Pancreas (tissue), 10 donors: Measurements from ENCODE around the gene SPRYD4. TPM values are rescaled to one million over a fixed set of nuclear protein-coding genes. Genes with fewer than 3 reads are reported as not detected.
"Not testable (repeated sequence)": the region's sequence is repeated elsewhere in the genome, so short reads cannot be mapped to it uniquely, and the experiment has no call there.

Source experiments
- ATAC-seq, 4 donors: fragments of 200-7000 bp; cut with Tn5 transposase; one replicate each; pipeline versions ENCODE4 v1.8.0 to v1.9.1; 2020; ENCODE audit warnings: mild to moderate bottlenecking in 4 of 4, moderate library complexity in 4 of 4
- DNase-seq, 6 donors: peaks; one replicate each; pipeline ENCODE4 v3.0.0-alpha.2; 2020
- FAIRE-seq: peaks from 2 replicates; lab custom pipeline; 2012; peaks lifted over from hg19 to GRCh38; lab: Jason Lieb, UNC
- H3K27ac ChIP-seq, 4 donors: fragments of 200-600 bp; sonication (generic); 1 replicate in 3 of 4; 2 replicates in 1 of 4; pipeline versions ENCODE4 v1.5.0 to v1.8.0; 2020
- H3K27me3 ChIP-seq, 4 donors: fragments of 200-600 bp; one replicate each; pipeline ENCODE4 v1.8.0; 2021
- H3K36me3 ChIP-seq, 3 donors: fragments of 200-600 bp; sonication (generic) in 1 of 3; one replicate each; pipeline versions ENCODE4 v1.5.0 to v1.8.0; 2020 to 2021
- H3K4me1 ChIP-seq, 3 donors: fragments of 200-600 bp; one replicate each; pipeline ENCODE4 v1.8.0; 2021
- H3K4me3 ChIP-seq, 4 donors: fragments of 200-600 bp; sonication (generic) in 2 of 4; one replicate each; pipeline versions ENCODE4 v1.5.0 to v1.8.0; 2020 to 2021
- H3K9me3 ChIP-seq, 4 donors: fragments of 200-600 bp; one replicate each; pipeline ENCODE4 v1.8.0; 2021
- WGBS, 2 donors: extraction: QIAGEN DNeasy Blood & Tissue Kit; methylation state at CpG; one replicate each; pipeline ENCODE4 v1.1.7; 2013; 5-methylcytosine and 5-hydroxymethylcytosine counted together
- intact Hi-C, 3 donors: fragments of 100-400 bp; cut with DNase I; formaldehyde crosslinking; loops; one replicate each; pipeline versions ENCODE4 v1.11.1 to v1.14.2; 2022
- polyA plus RNA-seq, 2 donors: library from polyadenylated mRNA; stranded (reverse); fragments of 200-250 nt; gene quantifications; one replicate each; pipeline ENCODE4 v1.2.3, GENCODE V29; 2013
- total RNA-seq, 6 donors: library from RNA; stranded (reverse); fragmentation: NEBNext Ultra II Directional in 4 of 6; extraction: Animal tissue kit (Norgen Biotek cat#: 25700) in 4 of 6; gene quantifications; one replicate each; pipeline versions ENCODE4 v1.2.1 to v1.2.4, GENCODE V29; 2021 to 2023
- TF ChIP-seq, protein P1 (sequence below), 4 donors: fragments of 200-600 bp; sonication (generic) in 3 of 4; IDR thresholded peaks; one replicate each; pipeline versions ENCODE4 v1.5.0 to v1.8.0; 2021; ENCODE audit warnings: antibody characterized with exemption in 4 of 4
- donor health status: healthy with polysubstance abuse.
- donor health status: DM: no; HTN: no; CAD: no; lungs with moderate emphysema.
- donor health status: DM: no; HTN: no; CAD: no.
- donor health status: control.
- donor health status: control.
- donor health status: Bipolar disorder and iron deficiency.
- donor health status: DM: yes; HTN: yes; CAD: no.
- donor health status: DM: no; HTN: no; CAD: no.
- donor health status: DM: no; HTN: no; CAD: no.
- donor health status: DM: yes; HTN: yes; CAD: no.

SPRYD4 gene
- total and polyA plus RNA-seq, 8 donors, result 1.5 to 2.9 (median 2.0) TPM

DNA sequence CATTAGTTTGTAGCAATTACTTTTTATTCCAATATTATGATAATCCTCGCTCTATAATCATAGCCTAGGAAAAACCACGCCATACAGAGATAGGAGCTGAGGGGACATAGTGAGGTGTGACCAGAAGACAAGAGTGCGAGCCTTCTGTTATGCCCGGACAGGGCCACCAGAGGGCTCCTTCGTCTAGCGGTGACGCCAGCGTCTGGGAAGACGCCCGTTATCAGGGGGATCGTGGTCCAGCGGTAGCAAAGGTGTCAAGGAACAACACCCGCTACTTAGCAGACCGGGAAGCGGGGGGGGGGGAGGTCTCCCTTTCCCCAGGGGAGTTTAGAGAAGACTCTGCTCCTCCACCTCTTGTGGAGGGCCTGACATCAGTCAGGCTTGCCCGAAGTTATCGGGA lies 28.3 kb downstream of the SPRYD4 start:
- FAIRE-seq, intact Hi-C loops, H3K36me3 ChIP-seq, H3K9me3 ChIP-seq, H3K27ac ChIP-seq, H3K4me3 ChIP-seq, H3K27me3 ChIP-seq, H3K4me1 ChIP-seq, ATAC-seq: not testable (repeated sequence)
- TF ChIP-seq, protein P1, sequence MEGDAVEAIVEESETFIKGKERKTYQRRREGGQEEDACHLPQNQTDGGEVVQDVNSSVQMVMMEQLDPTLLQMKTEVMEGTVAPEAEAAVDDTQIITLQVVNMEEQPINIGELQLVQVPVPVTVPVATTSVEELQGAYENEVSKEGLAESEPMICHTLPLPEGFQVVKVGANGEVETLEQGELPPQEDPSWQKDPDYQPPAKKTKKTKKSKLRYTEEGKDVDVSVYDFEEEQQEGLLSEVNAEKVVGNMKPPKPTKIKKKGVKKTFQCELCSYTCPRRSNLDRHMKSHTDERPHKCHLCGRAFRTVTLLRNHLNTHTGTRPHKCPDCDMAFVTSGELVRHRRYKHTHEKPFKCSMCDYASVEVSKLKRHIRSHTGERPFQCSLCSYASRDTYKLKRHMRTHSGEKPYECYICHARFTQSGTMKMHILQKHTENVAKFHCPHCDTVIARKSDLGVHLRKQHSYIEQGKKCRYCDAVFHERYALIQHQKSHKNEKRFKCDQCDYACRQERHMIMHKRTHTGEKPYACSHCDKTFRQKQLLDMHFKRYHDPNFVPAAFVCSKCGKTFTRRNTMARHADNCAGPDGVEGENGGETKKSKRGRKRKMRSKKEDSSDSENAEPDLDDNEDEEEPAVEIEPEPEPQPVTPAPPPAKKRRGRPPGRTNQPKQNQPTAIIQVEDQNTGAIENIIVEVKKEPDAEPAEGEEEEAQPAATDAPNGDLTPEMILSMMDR (IDR thresholded peaks at IDR 0.05), result peak in 3 of 4 donors; percentile 15 to 24 (median 18)
- 12 to 17% methylated on average over 13 to 17 of the region's 17 CpGs for WGBS, 2 donors
- peak; percentile 36 to 84 (median 58) for DNase-seq

DNA sequence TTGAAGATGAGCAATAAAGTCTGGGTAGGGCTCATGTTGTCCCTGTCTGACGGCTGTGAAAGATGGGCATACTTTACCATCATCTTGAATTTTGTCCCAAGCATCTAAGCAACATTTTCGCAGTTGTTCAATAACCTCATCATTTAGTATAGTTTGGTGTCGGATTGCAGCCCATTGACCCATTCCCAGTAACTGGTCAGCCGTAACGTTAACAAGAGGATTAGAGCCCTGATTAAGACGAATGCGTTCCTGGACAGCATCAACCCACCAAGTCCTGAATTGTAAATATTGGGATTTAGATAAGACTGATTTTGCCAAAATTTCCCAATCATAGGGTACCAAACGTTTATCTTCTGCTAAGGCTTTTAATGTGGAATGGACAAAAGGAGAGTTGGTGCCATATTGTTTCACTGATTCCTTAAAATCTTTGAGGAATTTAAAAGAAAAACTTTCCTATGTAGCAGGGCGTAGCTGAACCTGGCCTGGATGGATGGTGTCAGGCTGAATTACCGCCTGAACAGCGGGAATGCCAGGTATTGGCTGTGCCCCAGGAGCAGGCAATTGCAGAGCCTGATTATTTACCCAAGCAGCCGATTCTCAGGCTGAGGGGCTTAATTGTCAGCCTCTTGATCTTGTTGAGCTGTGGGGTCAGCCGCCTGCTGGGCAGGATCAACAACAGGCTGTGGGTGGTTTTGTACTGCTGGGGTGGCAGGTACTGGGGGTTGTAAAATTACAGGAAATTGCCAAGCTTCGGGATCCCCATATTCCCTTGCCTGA lies 29.9 kb downstream of the SPRYD4 start:
- 67 to 71% methylated on average over 14 of the region's 14 CpGs for WGBS, 2 donors
- H3K36me3 ChIP-seq, H3K4me1 ChIP-seq, DNase-seq, intact Hi-C loops, FAIRE-seq, ATAC-seq, H3K27me3 ChIP-seq, H3K27ac ChIP-seq, H3K4me3 ChIP-seq, H3K9me3 ChIP-seq: not testable (repeated sequence)

DNA sequence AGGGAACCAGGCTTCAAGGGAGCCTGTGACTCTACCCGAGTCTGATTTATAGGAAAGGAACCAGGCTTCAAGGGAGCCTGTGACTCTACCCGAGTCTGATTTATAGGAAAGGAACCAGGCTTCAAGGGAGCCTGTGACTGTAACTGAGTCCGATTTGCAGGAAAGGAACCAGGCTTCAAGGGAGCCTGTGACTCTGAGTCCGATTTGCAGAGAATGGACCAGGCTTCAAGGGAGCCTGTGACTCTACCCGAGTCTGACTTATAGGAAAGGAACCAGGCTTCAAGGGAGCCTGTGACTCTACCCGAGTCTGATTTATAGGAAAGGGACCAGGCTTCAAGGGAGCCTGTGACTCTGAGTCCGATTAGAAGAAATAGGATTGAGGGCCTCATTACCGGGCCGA lies 31.1 kb downstream of the SPRYD4 start:
- FAIRE-seq, H3K36me3 ChIP-seq, H3K27ac ChIP-seq, intact Hi-C loops, DNase-seq, H3K9me3 ChIP-seq, H3K4me1 ChIP-seq, H3K4me3 ChIP-seq, ATAC-seq, H3K27me3 ChIP-seq: not testable (repeated sequence)
- WGBS, 2 donors, result 78 to 82% methylated on average over 9 of the region's 9 CpGs

DNA sequence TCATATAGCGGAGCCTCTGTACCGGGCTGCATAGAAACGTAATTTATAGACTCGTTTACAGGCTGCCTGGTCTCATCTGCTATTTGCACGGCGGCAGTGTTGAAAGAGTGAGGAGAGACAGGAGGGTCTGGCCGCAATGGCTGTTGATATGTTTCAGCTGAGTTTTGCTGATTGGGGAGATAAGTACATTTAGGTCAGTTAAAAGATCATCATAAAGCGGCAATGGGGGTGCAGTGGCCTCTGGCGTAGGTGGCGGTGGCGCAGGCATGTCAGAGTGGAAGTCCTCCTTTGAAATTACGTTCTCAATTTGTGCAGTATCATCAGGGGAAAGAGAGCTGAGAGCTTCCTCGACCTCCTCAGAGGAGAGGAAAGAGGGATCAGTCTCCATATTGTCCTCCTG lies 31.5 kb downstream of the SPRYD4 start:
- H3K27ac ChIP-seq, FAIRE-seq, H3K9me3 ChIP-seq, H3K4me3 ChIP-seq, DNase-seq, H3K27me3 ChIP-seq, intact Hi-C loops, ATAC-seq, H3K36me3 ChIP-seq, H3K4me1 ChIP-seq: not testable (repeated sequence)
- 85% methylated on average over 13 of the region's 13 CpGs for WGBS, 2 donors

DNA sequence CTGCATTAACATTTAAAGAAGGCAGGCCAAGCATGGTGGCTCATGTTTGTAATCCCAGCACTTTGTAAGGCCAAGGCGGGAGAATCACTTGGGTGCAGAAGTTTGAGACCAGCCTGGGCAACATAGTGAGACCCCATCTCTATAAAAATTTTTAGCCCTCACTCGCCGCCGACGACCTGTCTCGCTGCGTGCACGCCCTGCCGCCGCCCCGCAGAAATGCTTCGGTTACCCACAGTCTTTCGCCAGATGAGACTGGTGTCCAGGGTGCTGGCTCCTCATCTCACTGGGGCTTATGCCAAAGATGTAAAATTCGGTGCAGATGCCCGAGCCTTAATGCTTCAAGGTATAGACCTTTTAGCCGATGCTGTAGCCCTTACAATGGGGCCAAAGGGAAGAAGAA lies 42.4 kb downstream of the SPRYD4 start:
- FAIRE-seq, result no peak
- intact Hi-C loops, result no loop called here

DNA sequence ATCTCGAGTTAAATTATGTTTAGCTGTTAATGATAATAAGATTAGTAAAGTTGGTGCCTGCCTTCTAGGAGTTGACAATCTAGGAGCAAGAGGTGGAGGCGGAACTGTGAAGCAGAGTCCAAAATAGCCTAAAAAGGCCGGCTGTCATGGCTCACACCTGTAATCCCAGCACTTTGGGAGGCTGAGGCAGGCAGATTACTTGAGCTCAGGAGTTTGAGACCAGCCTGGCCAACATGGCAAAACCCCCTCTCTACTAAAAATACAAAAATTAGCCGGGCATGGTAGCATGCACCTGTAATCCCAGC lies 45.6 kb downstream of the SPRYD4 start:
- H3K27ac ChIP-seq, H3K27me3 ChIP-seq, intact Hi-C loops, H3K36me3 ChIP-seq, FAIRE-seq, DNase-seq, H3K4me1 ChIP-seq, H3K9me3 ChIP-seq, H3K4me3 ChIP-seq: not testable (repeated sequence)
- ATAC-seq, result peak in 2 of 4 donors; percentile 18 to 44
- WGBS, 2 donors, result 51 to 55% methylated on average over 4 of the region's 4 CpGs

More for the DNA sequence above, 42.4 kb downstream of the SPRYD4 start:
- DNase-seq (no peak), ATAC-seq (no peak)
- TF ChIP-seq, protein P1 (IDR thresholded peaks at IDR 0.05), result no peak
- 82 to 86% methylated on average over 16 of the region's 16 CpGs for WGBS, 2 donors
- Histone ChIP-seq H3K36me3 (no peaks in the 10 kb centered on the region), H3K27me3 (no peaks in the 10 kb centered on the region), H3K9me3 (no peaks in the 10 kb centered on the region), H3K27ac (no peak overlapping the region), H3K4me1 (no peaks in the 10 kb centered on the region), H3K4me3 (no peak overlapping the region)

DNA sequence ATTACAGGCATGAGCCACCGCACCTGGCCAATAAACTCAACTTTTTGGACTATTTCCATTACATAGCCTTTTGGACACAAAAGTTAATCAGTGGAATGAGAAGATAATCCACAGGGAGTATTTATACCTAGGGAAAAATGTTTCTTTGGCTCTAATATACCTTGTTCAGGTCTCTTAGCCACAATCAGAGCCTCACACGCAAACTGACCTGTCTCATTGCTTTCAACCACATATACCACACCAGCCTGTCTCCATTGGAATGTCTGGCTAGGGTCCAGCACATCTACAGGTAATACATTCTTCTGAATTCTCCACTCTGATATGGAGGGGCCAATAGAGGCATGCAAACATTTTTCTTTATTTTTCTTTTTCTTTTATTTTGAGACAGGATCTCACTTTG lies 49.5 kb downstream of the SPRYD4 start:
- H3K36me3 ChIP-seq, result no peaks in the 10 kb centered on the region
- intact Hi-C loops, result loop anchor here in 2 of 3 donors (2.0 to 5.0 kb wide), 2 partner anchors 53 to 54 kb away; no protein-coding TSS in a partner anchor
- TF ChIP-seq, protein P1 (IDR thresholded peaks at IDR 0.05), result no peak
- no peak overlapping the region for H3K4me3 ChIP-seq
- DNase-seq (no peak), FAIRE-seq (no peak), ATAC-seq (no peak)
- peaks cover 0 to 5% (median 0%) of the 10 kb centered on the region in 3 donors for H3K4me1 ChIP-seq
- no peaks in the 10 kb centered on the region for H3K27me3 ChIP-seq
- H3K27ac ChIP-seq, result no peak overlapping the region
- WGBS, 2 donors, result 63 to 64% methylated on average over 2 of the region's 2 CpGs
- H3K9me3 ChIP-seq, result no peaks in the 10 kb centered on the region
